ENCODE measurements around the gene SLC38A8.

The SLC38A8 gene

DNA sequence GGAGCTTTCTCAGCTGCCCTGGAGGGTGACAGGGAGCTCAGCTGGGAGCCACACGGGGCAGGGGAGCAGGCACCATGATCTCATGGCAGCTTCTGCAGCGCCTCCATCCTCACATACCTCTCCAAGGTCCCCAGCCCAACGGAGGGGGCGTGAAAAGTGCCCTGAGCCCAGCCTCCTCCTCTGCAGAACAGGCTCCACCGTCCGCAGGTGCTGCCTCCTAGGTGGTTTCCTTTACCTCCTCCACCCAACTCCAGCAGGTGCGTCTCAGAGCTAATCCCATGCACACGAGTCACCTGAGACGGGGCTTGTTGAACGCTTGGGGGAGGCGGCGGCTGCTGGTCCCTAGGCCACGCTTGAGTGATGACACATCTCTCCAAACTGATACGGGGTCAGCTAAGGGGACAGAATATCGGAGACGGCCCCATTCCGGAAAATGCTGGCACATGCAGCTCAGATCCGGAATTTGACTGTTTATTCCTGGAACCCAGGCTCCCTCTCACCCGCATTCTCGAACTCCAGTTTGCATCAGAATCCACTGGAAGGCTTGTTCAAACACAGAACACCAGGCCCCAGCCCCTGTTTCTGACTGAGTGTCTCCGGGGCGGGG lies 387 bp upstream of the SLC38A8 start:
- H3K27ac ChIP-seq = no peak overlapping the region
- TF ChIP-seq, protein P1, sequence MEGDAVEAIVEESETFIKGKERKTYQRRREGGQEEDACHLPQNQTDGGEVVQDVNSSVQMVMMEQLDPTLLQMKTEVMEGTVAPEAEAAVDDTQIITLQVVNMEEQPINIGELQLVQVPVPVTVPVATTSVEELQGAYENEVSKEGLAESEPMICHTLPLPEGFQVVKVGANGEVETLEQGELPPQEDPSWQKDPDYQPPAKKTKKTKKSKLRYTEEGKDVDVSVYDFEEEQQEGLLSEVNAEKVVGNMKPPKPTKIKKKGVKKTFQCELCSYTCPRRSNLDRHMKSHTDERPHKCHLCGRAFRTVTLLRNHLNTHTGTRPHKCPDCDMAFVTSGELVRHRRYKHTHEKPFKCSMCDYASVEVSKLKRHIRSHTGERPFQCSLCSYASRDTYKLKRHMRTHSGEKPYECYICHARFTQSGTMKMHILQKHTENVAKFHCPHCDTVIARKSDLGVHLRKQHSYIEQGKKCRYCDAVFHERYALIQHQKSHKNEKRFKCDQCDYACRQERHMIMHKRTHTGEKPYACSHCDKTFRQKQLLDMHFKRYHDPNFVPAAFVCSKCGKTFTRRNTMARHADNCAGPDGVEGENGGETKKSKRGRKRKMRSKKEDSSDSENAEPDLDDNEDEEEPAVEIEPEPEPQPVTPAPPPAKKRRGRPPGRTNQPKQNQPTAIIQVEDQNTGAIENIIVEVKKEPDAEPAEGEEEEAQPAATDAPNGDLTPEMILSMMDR (conservative IDR thresholded peaks at IDR 0.05) = no peak

DNA sequence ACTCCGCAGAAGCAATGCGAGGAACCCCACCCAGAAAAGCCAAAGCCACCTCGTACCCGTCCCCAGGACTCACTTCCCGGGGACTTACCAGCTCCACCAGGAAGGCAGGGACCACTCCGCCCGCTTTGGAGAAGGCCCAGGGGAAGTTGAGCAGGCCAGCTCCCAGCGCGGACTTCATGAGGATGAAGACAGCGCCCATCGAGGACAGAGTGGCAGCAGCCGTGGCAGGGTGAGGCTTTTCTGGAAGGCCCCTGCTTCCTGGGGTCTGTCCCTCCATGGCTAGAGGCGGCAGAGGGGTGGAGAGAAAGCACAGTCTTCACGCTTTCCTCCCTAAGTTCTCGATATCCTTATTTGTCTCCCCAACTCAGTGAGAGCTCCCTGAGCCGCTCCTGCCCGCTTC lies 714 bp downstream of the SLC38A8 start:
- TF ChIP-seq, protein P1 (conservative IDR thresholded peaks at IDR 0.05) = no peak
- no peak overlapping the region for H3K27ac ChIP-seq

DNA sequence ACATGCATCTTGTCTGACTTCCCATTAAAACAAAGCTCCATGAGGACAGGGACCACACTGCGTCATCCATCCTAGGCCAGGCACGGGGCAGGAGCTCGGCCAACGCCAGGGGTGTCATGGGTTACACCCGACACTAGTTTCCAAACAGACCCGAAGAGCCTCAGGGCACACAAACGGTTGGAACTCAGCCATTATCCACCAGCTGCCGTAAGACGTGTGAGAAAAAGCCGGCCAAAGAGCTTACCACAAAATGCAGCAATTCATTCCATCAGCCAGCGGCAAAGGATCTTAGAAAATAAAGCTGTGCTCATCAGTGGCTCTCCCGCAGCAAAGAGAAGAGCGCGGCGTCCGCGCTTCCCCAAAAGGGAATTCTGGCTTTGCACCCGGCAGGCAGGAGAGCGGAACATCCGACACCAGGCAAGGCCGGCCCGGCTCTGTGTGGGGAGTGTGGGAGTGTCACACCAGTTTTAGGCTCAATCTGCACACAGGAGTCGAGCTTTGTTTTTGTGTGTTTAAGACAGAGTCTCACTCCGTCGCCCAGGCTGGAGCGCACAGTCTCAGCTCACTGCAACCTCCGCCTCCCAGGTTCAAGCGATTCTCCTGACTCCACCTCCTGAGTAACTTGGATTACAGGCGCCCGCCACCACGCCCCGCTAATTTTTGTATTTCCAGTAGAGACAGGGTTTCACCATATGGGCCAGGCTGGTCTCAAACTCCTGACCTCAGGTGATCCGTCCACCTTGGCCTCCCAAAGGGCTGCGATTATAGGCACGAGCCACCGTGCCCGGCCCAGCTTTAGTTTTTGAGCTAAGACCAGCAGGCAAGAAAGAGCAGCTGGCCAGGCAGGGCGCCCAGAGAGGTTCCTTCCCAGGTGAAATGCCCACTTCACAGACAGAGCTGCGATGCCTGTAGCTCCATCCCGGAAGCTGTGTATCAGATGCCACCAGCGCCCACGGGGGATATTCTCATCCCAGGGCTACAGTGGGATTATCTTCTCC lies 1.5 kb downstream of the SLC38A8 start:
- TF ChIP-seq, protein P1 (conservative IDR thresholded peaks at IDR 0.05) = no peak
- no peak overlapping the region for H3K27ac ChIP-seq

DNA sequence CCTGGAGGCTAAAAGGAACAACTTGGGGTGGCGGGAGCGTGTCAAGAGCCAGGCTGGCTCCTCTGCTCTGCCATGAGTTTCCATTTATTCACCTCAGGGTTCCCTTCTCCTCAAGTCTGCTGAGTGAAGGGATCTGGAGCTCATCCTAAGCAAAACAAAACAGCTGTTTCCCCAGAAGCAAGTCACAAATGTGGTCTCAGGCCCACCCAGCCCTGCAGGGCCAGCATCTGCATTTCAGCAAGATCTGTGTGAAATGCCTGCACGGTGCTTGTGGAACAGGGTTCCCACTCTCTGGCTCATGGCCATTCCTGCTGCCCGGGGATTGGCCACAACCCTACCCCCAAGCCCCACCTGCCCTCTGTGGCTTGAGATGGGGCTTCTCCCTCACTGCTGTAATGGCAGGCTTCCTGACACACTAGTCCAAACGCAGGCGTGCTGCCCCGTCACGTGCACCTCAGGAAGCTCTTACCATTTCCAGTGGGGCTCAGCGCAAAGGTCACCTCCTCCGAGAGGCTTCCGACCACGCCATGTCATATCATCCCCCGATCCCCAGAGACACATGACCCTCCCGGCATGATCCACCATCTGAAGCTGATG lies 2.3 kb downstream of the SLC38A8 start:
- TF ChIP-seq, protein P1 (conservative IDR thresholded peaks at IDR 0.05) = no peak
- no peak overlapping the region for H3K27ac ChIP-seq

DNA sequence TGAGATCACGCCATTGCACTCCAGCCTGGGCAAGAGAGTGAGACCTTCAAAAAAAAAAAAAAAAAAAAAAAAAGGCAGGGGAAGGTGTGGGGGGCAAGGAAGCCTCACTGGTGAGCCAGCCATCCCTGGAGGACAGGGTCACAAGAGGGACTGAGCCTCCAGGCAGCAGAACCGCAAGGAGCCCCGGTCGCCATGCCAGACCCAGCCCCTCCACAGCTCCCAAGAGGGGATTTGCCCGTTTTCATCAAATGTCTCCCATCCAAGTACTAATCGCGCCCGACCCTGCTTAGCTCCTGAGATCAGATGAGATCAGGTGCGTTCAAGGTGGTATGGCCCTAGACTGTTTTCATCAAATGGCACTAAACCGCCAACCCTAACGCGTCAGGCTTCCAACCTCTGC lies 2.9 kb downstream of the SLC38A8 start:
- TF ChIP-seq, protein P1 (conservative IDR thresholded peaks at IDR 0.05) = no peak

DNA sequence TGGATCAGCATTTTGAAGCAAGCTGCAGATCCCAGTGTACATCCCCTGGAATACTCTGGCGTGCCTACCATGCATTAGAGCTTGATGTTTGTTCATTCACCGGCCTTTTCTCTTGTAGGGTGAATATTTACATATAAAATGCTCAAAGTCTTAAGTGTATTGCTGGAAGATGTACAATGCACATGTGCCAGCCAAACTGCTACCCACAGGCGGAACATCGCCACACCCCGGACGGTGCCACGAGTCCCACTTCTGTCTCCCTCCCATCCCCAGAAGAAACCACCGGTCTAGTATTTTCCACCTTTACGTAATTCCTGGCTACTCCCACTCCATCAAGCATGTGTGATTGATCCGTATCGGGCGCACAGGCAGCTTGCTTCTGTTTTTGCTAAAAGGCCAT lies 4.1 kb downstream of the SLC38A8 start:
- TF ChIP-seq, protein P1 (conservative IDR thresholded peaks at IDR 0.05) = no peak

More for the DNA sequence above, 2.9 kb downstream of the SLC38A8 start:
- no peak overlapping the region for H3K27ac ChIP-seq

DNA sequence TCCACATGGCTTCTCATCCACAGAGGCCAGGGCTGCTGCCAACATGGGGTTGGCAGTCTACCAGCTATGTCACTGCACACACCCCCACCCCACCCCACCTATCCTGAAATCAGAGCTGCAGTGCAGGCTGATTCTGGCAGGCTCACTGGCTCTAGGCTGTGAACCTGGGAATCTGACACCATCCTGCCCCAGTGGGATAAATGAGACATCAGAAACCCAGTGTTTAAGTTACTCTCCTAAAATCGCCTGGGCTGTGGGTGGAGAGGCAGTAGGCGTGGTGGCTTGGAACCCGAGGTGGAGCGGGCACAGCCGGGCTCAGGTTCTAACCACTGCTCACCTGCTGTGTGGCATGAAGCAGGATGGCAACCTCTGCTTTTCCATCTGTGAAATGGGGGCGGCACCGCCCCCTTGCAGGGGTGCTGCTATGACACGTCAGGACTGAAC lies 5.6 kb downstream of the SLC38A8 start:
- H3K27ac ChIP-seq = no peak overlapping the region
- TF ChIP-seq, protein P1 (conservative IDR thresholded peaks at IDR 0.05) = no peak

More for the DNA sequence above, 4.1 kb downstream of the SLC38A8 start:
- H3K27ac ChIP-seq = no peak overlapping the region
